GM21423 (cell line): Measurements from ENCODE around the gene EGR1.

ENCODE experiments used
- ATAC-seq: cut with Tn5 transposase; IDR thresholded peaks from one replicate; pipeline ENCODE4 v1.9.1; 2021; ENCODE audit warnings: mild to moderate bottlenecking, moderate library complexity; ENCODE audit not compliant: unreplicated experiment

Gene EGR1

DNA sequence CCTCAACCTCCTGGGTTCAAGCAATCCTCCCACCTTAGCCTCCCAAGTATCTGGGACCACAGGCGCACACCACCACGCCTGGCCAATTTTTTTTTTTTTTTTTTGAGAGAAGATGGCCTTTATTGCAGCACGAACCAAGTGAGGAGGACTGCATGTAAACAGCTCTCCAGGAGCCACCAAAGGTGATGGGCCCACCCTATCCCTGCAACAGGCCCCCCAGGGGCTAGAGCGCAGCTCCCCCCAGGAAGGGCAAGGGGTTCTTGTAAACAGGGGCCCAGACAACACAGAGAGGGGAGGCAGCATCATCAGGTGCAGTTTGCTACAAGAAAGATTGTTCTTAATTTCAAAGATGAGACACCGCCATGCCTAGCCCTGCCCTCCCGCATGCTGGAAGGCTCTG lies 12.6 kb upstream of the EGR1 start:
- ATAC-seq = no peak

DNA sequence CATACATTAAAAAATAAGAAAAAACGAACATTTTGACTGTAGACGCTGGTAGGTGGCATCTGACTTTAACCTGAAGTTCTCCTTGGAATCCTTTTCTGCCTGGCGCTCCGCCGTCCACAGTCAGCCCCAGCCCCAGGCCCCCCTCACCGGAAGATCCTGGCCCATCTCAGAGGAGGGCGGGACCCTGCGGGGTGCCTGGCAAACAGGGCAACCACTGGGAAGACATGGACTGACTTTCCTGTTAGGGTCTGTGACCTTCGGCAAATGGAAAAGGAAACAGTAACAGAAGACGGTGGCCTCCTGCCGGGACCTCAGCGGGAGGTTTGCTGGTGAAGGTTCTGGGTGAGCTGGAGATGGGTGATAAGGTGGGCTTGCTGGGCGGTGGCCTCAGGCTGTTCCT lies 11.7 kb upstream of the EGR1 start:
- ATAC-seq = no peak

DNA sequence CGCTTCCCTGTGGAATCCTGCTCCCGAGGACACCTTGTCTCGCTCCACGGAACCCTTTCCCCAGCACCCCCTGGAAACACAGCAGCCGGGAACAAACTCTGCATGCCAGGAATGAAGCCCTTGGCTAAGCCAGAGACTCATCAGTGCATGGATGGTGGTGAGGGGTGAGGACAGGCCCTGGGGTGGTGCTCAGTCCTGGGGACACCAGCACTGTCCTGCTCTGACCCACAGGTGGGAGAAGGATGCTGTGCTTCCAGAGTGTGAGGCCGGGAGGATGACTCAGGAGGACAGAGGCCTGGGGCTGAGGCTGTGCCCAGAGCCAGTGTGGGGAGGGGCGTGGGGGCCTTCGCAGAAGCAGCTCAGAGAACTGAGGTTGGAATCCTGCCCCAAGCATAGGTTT lies 11.2 kb upstream of the EGR1 start:
- no peak for ATAC-seq

DNA sequence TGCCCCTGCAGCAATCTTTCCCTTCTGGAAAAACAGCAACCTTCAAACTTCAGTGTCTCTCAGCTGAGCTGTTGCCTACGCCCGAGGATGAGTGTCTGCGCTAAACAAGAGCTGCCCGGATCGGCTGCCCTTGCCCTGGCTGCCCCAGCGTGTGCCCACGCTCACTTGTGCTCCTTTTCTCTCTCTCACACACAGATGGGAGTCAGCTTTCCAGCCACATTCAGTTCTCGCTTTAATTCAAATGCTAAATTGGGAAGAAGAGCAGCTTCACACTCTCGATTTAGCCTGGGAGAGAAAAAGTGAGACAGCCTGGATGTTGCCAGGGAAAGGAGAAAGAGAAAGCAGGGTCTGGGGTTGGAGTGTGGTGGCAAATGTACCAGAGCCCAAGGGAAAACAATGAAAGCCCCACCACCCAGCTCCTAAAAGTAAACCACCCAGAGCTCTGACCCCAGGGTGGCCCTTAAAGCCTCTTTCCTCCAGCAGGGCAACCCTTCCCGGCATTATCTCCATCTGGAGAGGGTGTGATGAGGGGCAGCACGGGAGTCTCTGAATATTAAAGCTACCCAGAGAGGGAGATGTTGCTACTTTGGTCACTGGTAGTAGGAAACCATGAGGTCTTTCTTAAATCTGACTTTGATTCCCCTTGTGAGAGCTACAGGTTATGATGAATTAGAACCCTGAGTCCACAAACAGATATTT lies 9.9 kb upstream of the EGR1 start:
- ATAC-seq = no peak

DNA sequence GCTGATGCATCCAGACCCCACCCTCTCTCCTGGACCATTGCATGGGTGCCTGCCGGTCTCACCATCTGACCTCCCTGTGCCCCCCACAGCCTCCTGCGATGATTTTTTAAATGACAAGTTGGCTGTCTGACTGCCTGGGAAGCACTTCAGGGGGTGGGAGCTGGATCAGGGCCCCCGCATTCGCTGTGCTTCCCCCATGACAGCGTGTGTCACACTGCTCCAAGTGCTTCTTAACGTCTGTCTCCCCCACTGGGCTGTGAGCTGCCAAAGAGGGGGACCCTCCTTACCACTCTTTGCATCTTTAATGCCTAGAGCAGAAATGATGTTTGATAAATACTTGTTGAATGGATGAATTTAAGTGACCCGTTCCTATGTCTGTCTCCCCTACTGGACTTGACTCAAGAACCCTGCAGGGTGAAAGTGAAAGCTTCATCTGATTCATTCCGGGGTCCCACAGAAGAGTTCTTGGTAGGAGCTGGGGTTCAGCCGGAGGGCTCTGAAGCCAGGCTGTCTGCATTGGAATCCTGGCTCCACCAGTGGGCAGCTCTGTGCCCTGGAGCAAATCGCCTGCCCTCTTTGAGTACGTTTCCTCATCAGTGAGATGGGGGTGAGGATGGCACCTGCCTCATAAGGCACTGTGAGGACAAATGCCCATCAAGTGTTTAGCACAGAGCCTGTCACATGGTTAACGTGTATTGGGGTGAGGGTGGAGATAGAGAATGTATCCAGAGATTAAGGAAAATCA lies 7.6 kb upstream of the EGR1 start:
- no peak for ATAC-seq

DNA sequence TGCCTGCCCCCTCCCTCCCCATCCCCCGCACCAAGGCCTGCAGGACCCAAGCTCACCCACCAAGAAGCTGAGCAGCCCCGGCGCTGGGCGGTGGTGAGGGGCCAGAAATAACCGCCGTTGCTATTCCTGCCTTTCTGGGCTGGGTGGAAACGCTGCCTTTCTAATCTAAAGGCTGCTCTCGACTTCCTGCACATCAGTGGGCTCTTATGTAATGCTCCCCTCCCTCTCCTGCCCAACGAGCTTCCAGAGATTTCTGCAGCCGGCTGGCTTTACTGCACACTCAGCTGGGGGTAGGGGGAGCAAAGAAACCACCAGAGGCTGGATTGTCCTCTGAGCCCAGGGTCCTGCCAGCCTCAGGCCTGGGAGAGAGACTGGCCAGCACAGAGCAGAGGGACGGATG lies 6.9 kb upstream of the EGR1 start:
- ATAC-seq = no peak

DNA sequence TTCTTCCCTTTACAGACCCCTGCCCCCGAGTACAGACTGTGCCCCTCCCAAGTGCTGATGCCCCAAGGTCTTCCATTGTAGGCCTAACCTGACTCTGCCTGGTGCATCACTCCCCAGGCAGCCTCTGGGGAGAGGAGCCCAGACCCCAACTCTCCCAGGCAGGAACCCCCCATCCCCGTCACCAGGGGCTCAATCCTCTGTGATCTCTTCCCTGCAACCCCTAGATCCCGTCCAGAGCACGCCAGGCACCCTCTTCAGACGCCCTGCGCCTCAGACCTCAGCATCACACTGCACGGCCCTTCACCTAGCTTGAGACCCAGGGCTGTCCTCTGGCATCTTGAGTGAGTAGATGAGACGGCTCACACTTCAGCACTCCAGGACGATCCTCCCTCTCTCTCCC lies 6.4 kb upstream of the EGR1 start:
- ATAC-seq = no peak

DNA sequence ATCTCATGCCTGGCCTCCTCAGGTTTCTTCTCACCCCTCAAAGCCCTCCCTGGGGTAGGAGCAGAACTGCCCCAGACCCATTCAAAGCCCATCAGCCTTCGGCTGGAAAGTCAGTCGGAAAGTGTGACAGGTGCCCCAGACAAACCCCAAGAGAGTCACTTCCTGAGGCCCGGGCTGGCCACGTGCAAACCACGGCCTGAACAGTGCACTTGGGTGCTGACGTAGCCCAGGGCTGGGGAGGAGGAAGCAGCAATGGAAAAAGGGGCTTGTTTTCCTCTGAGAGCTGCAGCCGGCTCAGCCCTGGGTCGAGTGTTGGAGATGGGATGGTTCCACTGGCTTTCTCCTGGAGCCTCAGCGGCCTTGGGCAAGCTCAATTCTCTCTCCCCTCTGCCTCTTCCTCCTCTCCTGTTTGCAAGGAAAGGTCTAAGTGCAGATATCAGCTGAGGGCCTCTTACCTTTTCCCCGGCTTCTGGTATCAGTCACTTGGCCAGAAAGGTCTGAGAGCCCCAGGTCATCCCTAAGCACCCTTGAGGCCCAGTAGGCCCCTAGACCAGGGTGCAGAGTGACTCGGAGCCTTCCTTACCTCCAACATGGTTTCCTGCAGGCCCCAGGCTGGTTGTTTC lies 5.9 kb upstream of the EGR1 start:
- ATAC-seq = peak; percentile 29

DNA sequence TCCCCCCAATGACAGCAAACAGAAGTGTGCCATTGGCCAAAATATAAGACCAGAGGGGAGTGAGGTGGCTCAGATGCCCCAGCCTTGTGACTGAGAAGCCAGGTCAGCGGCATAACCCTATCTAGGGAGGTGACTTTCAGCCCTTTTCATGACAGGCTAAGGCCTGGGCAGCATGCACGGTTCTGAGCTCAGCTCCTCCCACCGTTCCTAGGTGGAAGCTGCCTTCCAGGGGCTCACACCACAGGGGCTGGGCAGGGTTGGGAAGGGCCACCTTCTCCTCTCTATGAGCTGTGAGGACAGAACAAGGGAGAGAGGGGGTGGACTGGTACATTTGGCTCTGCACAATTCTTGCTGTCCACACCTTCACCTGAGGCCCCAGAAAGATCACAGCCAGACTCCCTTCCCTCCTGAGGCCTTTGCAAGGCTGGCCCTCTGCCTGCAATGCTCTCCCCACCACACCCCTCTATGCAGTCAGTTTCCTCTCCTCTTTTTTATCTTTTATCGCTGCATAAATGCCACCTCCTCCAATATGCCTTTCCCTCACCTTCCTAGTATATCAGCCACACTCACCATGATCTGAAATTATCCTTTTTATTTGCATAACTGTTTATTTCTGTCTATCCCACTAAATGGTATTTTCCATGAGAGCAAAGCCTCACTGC lies 5.1 kb upstream of the EGR1 start:
- ATAC-seq = no peak

DNA sequence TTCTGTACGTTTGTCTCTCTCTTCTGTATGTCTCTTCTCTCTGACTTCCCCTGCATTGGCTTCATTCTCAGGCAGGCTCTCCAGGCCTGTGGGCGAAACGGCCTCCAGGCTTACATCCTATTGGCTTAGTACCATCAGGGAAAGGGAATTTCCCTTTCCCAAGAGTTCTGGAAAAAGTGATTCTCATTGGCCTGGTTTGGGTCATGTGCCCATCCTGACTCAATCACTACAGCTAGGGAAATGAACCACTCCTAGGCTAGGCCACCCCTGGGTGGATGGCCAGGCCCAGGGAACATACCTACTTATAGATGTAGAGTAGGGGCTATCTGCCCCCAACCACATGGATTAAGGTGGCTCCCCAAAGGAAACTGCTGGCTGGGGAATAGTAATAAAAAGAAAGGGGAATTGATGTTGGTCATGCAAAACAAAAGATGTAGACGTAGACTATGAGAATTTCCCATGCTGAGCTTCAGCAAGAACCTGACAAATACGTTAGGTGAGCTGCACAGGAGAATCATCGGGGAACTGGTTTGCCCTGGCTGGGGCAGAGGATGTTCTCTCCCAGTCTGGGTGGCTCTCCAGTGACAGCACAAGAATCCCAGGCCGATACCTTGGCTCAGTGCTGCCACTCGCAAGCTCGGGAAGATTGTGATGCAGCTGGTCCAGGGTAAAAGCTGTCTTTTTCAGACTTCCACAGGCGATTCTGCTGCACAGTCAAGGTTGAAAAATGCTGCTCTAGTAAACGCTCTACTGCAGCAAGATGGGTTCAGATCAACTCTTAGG lies 3.7 kb upstream of the EGR1 start:
- ATAC-seq = no peak

DNA sequence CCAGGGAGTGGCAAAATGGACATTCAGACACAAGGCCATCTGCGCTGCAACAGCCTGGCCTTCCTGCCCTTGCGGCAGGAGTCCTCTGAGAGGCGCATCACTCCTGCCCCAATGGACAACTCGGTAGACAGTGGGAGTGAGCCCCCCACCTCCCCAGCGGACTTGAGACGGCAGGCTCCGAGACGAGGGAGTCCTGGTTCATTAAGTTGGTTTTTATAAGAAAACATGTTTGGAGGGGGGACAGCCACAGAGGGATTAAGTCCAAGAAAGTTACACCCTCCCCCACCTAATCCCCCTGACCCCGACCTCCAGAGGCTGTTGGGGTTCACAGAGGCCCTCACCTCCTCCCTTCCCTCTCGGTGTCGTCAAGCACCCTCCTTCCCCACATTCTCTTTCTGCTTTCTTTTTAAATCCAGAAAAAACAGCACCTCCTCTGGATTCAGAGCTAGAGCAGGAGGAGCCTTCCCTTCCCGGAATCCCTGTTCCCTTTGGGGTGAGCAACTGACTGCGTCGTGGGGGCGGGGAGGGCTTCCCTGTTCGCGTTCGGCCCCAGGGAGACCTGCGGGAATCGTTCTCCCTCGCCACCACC lies 1.8 kb upstream of the EGR1 start:
- no peak for ATAC-seq

DNA sequence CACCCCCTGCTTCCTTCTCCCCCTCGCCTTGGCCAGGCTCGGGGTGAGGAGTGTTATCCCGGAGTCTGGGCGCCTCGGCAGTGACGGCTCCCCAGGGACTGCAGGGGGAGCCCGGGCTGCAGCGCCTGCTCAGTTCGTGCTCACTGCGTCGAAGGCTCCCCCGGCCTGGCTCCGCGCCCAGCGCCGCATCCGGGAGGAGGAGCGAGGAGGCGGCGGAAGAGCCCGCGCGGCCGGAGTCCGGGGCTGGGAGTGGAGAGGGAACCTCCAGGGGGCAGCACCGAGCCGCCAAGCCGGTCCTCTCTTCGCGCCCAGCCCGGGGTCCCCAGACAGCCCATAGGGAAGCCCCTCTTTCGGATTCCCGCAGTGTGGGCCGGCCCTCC lies 1.3 kb upstream of the EGR1 start:
- ATAC-seq = peak; percentile 55

DNA sequence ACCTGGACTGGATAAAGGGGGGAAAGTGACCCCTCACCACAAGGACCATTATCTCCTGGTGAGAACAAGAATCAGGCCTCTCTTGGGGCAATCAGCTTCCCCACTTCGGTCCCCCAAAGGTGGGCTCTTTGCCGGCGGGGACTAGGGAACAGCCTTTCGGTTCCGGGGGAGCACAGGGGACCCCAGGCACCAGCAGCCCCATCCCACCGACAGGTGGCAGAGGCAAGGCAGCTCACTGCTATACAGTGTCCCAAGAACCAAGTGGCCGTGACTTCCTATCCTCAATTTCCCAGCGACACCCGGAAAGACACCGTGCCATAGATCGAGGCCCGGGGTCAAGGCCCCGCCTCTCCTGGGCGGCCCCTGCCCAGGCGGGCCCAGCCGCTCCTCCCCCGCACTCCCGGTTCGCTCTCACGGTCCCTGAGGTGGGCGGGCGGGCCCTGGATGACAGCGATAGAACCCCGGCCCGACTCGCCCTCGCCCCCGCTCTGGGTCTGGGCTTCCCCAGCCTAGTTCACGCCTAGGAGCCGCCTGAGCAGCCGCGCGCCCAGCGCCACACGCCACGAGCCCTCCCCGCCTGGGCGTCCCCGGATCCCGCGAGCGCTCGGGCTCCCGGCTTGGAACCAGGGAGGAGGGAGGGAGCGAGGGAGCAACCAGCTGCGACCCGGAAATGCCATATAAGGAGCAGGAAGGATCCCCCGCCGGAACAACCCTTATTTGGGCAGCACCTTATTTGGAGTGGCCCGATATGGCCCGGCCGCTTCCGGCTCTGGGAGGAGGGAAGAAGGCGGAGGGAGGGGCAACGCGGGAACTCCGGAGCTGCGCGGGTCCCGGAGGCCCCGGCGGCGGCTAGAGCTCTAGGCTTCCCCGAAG lies 655 bp upstream of the EGR1 start:
- ATAC-seq = peak; percentile 74

DNA sequence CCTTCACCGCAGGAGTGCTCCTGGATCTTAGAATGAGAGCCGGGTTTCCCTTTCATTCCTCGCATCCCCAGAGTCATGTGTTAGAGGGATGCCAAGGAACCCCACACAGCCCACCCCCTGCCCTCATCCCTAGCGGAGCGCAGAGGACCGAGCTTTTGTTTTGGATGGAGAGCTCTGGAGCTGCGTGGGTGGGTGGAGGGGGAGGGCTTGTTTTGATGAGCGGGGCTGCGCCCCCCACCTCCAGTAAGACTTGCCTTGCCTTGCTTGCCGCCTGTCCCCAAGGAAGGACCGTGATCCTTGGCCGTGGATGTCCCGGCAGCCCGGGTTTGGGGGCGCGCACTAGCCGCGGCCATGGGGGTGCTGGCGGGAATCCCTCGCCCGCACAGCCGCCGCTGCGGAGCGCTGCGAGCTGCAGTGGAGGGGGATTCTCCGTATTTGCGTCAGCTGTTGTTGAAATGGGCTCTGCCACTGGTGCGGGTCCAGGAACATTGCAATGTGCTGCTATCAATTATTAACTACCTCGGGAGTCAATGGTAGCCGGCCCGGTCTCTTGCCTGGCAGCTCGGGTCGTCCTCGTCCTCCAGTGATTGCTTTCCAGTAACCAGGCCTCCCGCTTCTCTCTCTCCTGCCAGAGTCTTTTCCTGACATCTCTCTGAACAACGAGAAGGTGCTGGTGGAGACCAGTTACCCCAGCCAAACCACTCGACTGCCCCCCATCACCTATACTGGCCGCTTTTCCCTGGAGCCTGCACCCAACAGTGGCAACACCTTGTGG lies 1.0 kb downstream of the EGR1 start:
- ATAC-seq = no peak

DNA sequence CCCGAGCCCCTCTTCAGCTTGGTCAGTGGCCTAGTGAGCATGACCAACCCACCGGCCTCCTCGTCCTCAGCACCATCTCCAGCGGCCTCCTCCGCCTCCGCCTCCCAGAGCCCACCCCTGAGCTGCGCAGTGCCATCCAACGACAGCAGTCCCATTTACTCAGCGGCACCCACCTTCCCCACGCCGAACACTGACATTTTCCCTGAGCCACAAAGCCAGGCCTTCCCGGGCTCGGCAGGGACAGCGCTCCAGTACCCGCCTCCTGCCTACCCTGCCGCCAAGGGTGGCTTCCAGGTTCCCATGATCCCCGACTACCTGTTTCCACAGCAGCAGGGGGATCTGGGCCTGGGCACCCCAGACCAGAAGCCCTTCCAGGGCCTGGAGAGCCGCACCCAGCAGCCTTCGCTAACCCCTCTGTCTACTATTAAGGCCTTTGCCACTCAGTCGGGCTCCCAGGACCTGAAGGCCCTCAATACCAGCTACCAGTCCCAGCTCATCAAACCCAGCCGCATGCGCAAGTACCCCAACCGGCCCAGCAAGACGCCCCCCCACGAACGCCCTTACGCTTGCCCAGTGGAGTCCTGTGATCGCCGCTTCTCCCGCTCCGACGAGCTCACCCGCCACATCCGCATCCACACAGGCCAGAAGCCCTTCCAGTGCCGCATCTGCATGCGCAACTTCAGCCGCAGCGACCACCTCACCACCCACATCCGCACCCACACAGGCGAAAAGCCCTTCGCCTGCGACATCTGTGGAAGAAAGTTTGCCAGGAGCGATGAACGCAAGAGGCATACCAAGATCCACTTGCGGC lies 1.8 kb downstream of the EGR1 start:
- no peak for ATAC-seq

DNA sequence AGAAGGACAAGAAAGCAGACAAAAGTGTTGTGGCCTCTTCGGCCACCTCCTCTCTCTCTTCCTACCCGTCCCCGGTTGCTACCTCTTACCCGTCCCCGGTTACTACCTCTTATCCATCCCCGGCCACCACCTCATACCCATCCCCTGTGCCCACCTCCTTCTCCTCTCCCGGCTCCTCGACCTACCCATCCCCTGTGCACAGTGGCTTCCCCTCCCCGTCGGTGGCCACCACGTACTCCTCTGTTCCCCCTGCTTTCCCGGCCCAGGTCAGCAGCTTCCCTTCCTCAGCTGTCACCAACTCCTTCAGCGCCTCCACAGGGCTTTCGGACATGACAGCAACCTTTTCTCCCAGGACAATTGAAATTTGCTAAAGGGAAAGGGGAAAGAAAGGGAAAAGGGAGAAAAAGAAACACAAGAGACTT lies 2.4 kb downstream of the EGR1 start:
- no peak for ATAC-seq

DNA sequence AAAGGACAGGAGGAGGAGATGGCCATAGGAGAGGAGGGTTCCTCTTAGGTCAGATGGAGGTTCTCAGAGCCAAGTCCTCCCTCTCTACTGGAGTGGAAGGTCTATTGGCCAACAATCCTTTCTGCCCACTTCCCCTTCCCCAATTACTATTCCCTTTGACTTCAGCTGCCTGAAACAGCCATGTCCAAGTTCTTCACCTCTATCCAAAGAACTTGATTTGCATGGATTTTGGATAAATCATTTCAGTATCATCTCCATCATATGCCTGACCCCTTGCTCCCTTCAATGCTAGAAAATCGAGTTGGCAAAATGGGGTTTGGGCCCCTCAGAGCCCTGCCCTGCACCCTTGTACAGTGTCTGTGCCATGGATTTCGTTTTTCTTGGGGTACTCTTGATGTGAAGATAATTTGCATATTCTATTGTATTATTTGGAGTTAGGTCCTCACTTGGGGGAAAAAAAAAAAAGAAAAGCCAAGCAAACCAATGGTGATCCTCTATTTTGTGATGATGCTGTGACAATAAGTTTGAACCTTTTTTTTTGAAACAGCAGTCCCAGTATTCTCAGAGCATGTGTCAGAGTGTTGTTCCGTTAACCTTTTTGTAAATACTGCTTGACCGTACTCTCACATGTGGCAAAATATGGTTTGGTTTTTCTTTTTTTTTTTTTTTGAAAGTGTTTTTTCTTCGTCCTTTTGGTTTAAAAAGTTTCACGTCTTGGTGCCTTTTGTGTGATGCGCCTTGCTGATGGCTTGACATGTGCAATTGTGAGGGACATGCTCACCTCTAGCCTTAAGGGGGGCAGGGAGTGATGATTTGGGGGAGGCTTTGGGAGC lies 3.1 kb downstream of the EGR1 start:
- no peak for ATAC-seq
